ENCODE results near the gene SRC. TPM values are rescaled to one million over a fixed set of nuclear protein-coding genes. Genes with fewer than 3 reads are reported as not detected.

SRC gene
- total RNA-seq, 4 donors from 2014 or later: 30.6 to 54.7 (median 45.0) TPM

DNA sequence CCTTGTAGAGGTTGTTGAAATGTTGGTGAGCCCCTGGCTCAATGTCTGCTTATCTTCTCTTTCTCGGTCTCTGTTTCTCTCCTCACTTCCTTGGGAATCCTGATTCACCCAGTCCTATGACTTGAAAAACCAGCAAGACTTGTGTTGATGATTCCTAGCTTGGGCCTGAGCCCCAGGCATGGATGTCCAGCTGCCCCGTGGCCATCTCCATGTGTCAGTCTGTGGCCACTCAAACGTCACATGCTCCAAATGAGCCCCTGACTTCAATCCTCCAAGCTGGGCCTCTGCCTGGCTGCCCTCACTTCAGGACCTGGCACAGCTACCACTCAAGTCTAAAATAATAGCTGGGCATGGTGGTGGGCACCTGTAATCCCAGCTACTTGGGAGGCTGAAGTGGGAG is 81.0 kb downstream of the SRC start:
- peaks cover 16% of the 10 kb centered on the region for H3K27me3 ChIP-seq
- 77 to 90% methylated on average over 2 of the region's 3 CpGs for WGBS, 2 donors (ENCODE audit: low coverage in 1 of 2)
- no peaks in the 10 kb centered on the region for H3K9me3 ChIP-seq
- no peak overlapping the region for H3K27ac ChIP-seq
- TF ChIP-seq POLR2A (IDR thresholded peaks at IDR 0.05) (no peak), EP300 (IDR thresholded peaks at IDR 0.05) (no peak)
- no peak for ATAC-seq
- H3K4me3 ChIP-seq: no peak overlapping the region
- no peaks in the 10 kb centered on the region for H3K36me3 ChIP-seq
- H3K4me1 ChIP-seq: no peaks in the 10 kb centered on the region

DNA sequence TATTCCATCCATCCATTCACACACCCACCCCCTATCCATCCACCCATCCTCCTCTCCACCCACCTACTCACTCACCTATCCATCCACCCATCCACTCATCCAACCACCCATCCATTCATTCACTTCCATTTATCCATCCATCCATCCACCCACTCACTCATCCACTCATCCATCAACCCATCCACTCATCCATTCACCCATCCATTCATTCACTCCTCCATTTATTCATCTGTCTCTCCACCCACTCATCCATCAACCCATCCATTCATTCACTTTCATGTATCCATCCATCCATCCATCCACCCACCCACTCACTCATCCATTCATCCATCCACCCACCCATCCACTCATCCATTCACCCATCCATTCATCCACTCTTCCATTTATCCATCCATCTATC is 84.1 kb downstream of the SRC start:
- Histone ChIP-seq H3K9me3 (peaks cover 0 to 5% (median 0%) of the 10 kb centered on the region in 3 donors), H3K27me3 (no peaks in the 10 kb centered on the region), H3K27ac (no peak overlapping the region), H3K4me3 (no peak overlapping the region), H3K36me3 (no peaks in the 10 kb centered on the region), H3K4me1 (no peaks in the 10 kb centered on the region)
- TF ChIP-seq POLR2AphosphoS5 (IDR thresholded peaks at IDR 0.05) (no peak), EP300 (IDR thresholded peaks at IDR 0.05) (no peak), POLR2A (IDR thresholded peaks at IDR 0.05) (no peak)
- TF ChIP-seq, protein P1, sequence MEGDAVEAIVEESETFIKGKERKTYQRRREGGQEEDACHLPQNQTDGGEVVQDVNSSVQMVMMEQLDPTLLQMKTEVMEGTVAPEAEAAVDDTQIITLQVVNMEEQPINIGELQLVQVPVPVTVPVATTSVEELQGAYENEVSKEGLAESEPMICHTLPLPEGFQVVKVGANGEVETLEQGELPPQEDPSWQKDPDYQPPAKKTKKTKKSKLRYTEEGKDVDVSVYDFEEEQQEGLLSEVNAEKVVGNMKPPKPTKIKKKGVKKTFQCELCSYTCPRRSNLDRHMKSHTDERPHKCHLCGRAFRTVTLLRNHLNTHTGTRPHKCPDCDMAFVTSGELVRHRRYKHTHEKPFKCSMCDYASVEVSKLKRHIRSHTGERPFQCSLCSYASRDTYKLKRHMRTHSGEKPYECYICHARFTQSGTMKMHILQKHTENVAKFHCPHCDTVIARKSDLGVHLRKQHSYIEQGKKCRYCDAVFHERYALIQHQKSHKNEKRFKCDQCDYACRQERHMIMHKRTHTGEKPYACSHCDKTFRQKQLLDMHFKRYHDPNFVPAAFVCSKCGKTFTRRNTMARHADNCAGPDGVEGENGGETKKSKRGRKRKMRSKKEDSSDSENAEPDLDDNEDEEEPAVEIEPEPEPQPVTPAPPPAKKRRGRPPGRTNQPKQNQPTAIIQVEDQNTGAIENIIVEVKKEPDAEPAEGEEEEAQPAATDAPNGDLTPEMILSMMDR (IDR thresholded peaks at IDR 0.05): no peak
- ATAC-seq: no peak

DNA sequence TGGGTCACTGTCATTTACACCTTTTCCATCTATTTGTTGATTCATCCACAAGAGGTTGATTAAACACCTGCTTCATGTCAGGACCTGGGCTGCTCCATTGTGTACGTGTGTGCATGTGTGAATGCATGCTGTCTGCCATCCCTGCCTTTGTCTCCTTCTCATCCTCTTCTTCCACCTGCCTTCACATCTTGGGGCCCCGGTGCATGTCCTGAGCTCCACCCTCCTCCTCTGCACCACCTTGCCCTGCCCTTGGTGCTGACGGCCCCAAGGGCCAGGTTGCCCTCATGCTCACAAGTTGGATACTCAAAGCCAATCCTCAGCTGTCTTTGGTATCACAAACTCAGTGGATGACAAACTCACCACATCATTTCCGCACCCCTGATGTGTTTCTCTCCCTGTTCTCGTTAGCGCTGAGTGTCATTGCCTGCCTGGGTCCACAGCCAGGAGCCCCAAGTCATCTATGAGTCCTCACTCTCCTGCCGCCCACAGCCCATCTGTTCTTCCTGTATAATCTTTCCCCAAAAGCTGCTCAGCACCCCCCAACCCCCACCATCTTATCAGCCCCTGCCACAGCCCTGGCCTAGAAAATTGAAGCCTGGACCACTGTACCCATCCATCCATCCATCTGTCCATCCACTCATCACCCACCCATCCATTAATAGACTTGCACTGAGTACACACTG is 85.0 kb downstream of the SRC start:
- TF ChIP-seq POLR2AphosphoS5 (IDR thresholded peaks at IDR 0.05) (no peak), POLR2A (IDR thresholded peaks at IDR 0.05) (no peak), EP300 (IDR thresholded peaks at IDR 0.05) (no peak)
- TF ChIP-seq, protein P1 (IDR thresholded peaks at IDR 0.05): no peak
- no peaks in the 10 kb centered on the region for H3K4me1 ChIP-seq
- H3K4me3 ChIP-seq: no peak overlapping the region
- ATAC-seq: no peak
- H3K36me3 ChIP-seq: no peaks in the 10 kb centered on the region
- 73 to 89% methylated on average over 7 of the region's 7 CpGs for WGBS, 2 donors (ENCODE audit: low coverage in 1 of 2)
- no peaks in the 10 kb centered on the region for H3K27me3 ChIP-seq
- no peak overlapping the region for H3K27ac ChIP-seq
- H3K9me3 ChIP-seq: peaks cover 0 to 5% (median 0%) of the 10 kb centered on the region in 3 donors

DNA sequence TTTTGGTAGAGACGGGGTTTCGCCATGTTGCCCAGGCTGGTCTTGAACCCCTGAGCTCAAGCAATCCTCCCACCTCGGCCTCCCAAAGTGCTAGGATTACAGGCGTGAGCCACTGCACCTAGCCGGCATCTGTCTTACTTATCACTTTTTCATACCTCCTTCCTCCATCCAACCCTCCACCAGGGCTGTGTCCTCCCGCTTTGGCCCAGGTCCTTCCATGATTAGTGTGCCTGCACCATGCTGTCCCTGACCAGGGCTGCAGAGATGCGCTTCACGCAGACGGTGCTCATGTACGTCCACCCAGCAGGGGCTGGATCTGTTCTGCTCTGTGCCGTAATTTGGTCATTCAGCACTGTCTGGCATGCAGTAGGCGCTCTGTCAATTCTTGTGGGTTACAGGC is 85.8 kb downstream of the SRC start:
- ATAC-seq: no peak
- Histone ChIP-seq H3K27ac (no peak overlapping the region), H3K36me3 (no peaks in the 10 kb centered on the region), H3K9me3 (peaks cover 0 to 5% (median 0%) of the 10 kb centered on the region in 3 donors), H3K4me1 (no peaks in the 10 kb centered on the region), H3K27me3 (no peaks in the 10 kb centered on the region), H3K4me3 (no peak overlapping the region)
- TF ChIP-seq, protein P1 (IDR thresholded peaks at IDR 0.05): no peak
- TF ChIP-seq POLR2A (IDR thresholded peaks at IDR 0.05) (no peak), POLR2AphosphoS5 (IDR thresholded peaks at IDR 0.05) (no peak), EP300 (IDR thresholded peaks at IDR 0.05) (no peak)
- 91 to 92% methylated on average over 10 to 12 of the region's 12 CpGs for WGBS, 2 donors (ENCODE audit: low coverage in 1 of 2)

DNA sequence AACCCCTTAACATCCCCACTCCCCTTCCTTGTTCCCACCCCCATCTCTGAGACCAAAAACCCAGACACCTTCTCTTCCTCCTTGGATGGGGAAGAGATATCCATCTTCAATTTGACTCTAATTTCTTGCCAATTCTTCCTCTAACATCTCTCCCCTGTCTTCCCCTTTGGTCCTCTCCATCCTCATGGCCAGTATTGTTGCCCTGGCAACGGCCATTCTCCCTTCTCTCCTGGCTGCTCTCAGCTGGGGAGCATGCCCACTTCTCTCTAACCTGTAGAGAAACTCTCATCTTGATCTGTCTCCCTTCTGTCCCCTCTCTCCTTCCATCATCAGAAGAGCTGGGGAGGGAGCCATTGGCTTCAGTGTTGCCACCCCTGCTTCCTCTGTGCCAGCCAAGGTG is 86.7 kb downstream of the SRC start:
- TF ChIP-seq POLR2AphosphoS5 (IDR thresholded peaks at IDR 0.05) (no peak), EP300 (IDR thresholded peaks at IDR 0.05) (no peak), POLR2A (IDR thresholded peaks at IDR 0.05) (no peak)
- H3K27me3 ChIP-seq: no peaks in the 10 kb centered on the region
- H3K36me3 ChIP-seq: no peaks in the 10 kb centered on the region
- no peak overlapping the region for H3K27ac ChIP-seq
- no peak overlapping the region for H3K4me3 ChIP-seq
- no peak for ATAC-seq
- 45 to 50% methylated on average over 1 of the region's 1 CpG for WGBS, 2 donors (ENCODE audit: low coverage in 1 of 2)
- no peaks in the 10 kb centered on the region for H3K4me1 ChIP-seq
- peaks cover 0 to 5% (median 0%) of the 10 kb centered on the region in 3 donors for H3K9me3 ChIP-seq

DNA sequence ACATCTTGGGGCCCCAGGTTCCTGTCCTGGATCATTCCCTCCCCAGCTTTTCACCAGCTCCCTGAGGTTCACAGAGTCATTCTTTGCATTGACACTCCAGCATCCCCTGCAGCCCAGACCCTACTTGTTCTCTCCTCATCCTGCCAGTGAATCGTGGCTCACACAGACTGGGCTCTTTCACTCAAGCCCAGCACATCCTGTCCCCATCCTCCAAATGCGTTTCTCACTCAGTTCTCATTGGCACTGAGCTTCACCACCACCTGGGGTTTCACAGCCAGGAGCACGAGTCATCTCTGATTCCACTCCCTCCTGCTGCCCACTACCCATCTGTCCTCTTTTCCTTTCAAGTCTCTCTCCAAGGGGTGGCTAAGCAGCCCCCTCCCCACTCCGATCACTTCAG is 89.7 kb downstream of the SRC start:
- TF ChIP-seq POLR2A (IDR thresholded peaks at IDR 0.05): no peak
- TF ChIP-seq, protein P1 (IDR thresholded peaks at IDR 0.05): no peak

More for the DNA sequence above, 89.7 kb downstream of the SRC start:
- H3K27ac ChIP-seq: no peak overlapping the region
- no peaks in the 10 kb centered on the region for H3K4me1 ChIP-seq
- no peaks in the 10 kb centered on the region for H3K36me3 ChIP-seq
- H3K9me3 ChIP-seq: peaks cover 0 to 5% (median 0%) of the 10 kb centered on the region in 3 donors
- H3K4me3 ChIP-seq: no peak overlapping the region
- 43 to 49% methylated on average over 4 of the region's 4 CpGs for WGBS, 2 donors (ENCODE audit: low coverage in 1 of 2)
- ATAC-seq: no peak
- no peaks in the 10 kb centered on the region for H3K27me3 ChIP-seq

All from gastroesophageal sphincter (tissue), 4 donors.